ENCODE data around the gene ZNF205. TPM values are rescaled to one million over a fixed set of nuclear protein-coding genes. Genes with fewer than 3 reads are reported as not detected.
A peak's percentile ranks its signal among the peaks of the same experiment; 100 is the strongest.

ZNF205 gene
- total and polyA plus RNA-seq, 9 of the 15 experiments (the other 6 are each of a cell fraction or from before 2014, with no cell fraction given) = 2.4 to 11.8 (median 5.1) TPM; not detected in 2

DNA sequence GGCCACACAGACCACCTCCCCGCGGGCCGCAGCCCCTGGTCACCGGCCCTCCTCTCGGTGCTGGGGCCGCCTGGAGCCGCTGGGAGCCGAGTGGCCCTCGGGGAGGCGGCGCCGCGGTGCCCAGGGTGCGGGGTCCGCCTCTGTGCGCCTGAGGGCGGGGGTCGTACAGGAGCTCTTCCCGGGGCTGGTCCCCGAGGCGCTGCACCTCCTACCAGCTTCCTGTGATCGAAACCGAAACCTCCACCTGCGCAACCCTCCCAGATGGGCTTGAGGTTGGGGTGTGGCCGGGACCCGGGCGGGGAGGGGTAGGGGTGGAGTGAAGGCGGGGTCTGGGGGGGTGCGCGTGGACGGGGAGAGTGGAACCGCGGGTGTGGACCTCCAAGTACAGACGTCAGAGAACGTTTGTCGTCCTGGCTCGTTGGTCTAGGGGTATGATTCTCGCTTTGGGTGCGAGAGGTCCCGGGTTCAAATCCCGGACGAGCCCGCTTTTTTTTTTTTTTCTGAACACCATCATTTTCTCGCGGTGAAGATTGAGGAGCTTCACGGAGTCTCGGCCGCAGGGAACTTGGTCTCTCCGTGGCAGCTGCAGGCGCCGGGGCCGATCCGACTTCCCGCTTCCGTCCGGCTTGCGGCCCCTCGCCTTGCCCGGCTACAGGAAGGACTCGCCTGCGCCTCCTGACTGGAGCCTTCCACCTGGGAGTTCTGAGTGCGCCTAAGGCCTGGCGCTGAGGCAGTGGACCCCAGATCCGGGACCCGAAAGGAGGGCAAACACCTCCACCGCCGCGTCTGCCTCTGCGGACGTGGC, 46.3 kb downstream of the ZNF205 start (continued):
- TF ChIP-seq DDX20 (tag; IDR thresholded peaks at IDR 0.05; ENCODE audit: low read depth) (no peak), NCOR1 (IDR thresholded peaks at IDR 0.05) (no peak), NFIC (IDR thresholded peaks at IDR 0.05) (peak; percentile 53), ERF (CRISPR knock-in tag; IDR thresholded peaks at IDR 0.05) (peak; percentile 83; the same call in 1 of the 2 replicates), CREB3L1 (IDR thresholded peaks at IDR 0.05; ENCODE audit: borderline replicate concordance, low read depth) (peak; percentile 82; the same call in 1 of the 2 replicates), IRF2 (CRISPR knock-in tag; IDR thresholded peaks at IDR 0.05) (no peak), CCNT2 (IDR thresholded peaks at IDR 0.05; ENCODE audit: borderline replicate concordance, extremely low read depth, insufficient read length, low read depth, low read length) (no peak), FOXK1 (CRISPR knock-in tag; IDR thresholded peaks at IDR 0.05; ENCODE audit: borderline replicate concordance) (no peak), ETV1 (tag; conservative IDR thresholded peaks at IDR 0.05; ENCODE audit: low read depth) (peak; percentile 63), FOXA3 (CRISPR knock-in tag; conservative IDR thresholded peaks at IDR 0.05 in 1 of 2, IDR thresholded peaks at IDR 0.05 in 1 of 2) (no peak), ZNF780A (CRISPR knock-in tag; IDR thresholded peaks at IDR 0.05) (no peak), POLR3A (IDR thresholded peaks at IDR 0.05; ENCODE audit: borderline replicate concordance, extremely low read depth, insufficient read depth, insufficient read length) (peak; percentile 84), ZNF830 (CRISPR knock-in tag; IDR thresholded peaks at IDR 0.05) (no peak), SNRNP70 (optimal IDR thresholded peaks at IDR 0.05; ENCODE audit: low read depth, low read length) (no peak), ZNF431 (CRISPR knock-in tag; IDR thresholded peaks at IDR 0.05) (peak; percentile 35; the same call in 1 of the 2 replicates), MAFK (IDR thresholded peaks at IDR 0.05; ENCODE audit: low read length) (no peak), ZBTB12 (CRISPR knock-in tag; IDR thresholded peaks at IDR 0.05) (no peak), SP2 (IDR thresholded peaks at IDR 0.05; ENCODE audit: extremely low read depth, low read depth, low read length, poor library complexity, severe bottlenecking) (no peak), ZNF766 (CRISPR knock-in tag; conservative IDR thresholded peaks at IDR 0.05) (0 out of 2 replicates have a peak, but pooled peaks have one; percentile 51), MTA2 (IDR thresholded peaks at IDR 0.05; ENCODE audit: low read depth) (peak; percentile 34; the same call in 1 of the 2 replicates), CBX5 (IDR thresholded peaks at IDR 0.05; ENCODE audit: borderline replicate concordance, low read depth) (no peak)
- TF ChIP-seq, protein P1, sequence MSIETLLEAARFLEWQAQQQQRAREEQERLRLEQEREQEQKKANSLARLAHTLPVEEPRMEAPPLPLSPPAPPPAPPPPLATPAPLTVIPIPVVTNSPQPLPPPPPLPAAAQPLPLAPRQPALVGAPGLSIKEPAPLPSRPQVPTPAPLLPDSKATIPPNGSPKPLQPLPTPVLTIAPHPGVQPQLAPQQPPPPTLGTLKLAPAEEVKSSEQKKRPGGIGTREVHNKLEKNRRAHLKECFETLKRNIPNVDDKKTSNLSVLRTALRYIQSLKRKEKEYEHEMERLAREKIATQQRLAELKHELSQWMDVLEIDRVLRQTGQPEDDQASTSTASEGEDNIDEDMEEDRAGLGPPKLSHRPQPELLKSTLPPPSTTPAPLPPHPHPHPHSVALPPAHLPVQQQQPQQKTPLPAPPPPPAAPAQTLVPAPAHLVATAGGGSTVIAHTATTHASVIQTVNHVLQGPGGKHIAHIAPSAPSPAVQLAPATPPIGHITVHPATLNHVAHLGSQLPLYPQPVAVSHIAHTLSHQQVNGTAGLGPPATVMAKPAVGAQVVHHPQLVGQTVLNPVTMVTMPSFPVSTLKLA (conservative IDR thresholded peaks at IDR 0.05) = peak; percentile 50 to 69
